ENCODE results near the gene C2orf78. TPM values are rescaled to one million over a fixed set of nuclear protein-coding genes. Genes with fewer than 3 reads are reported as not detected.

The C2orf78 gene
- total RNA-seq, 2 donors from 2014 or later = not detected

- ATAC-seq (no peak), DNase-seq (no peak)
- H3K4me3 ChIP-seq = no peak overlapping the region
- intact Hi-C loops (cut with DNase I) = no loop called here
- no peaks in the 10 kb centered on the region for H3K27me3 ChIP-seq
- no peaks in the 10 kb centered on the region for H3K9me3 ChIP-seq
- 73 to 81% methylated on average over 16 to 18 of the region's 18 CpGs for WGBS, 2 donors
- H3K36me3 ChIP-seq (replicated peaks in 1 of 2; ENCODE audit: insufficient read depth in 1 of 2, low read depth in 2 of 2) = no peaks in the 10 kb centered on the region
- no peak overlapping the region for H3K27ac ChIP-seq
- no peak for TF ChIP-seq POLR2A (IDR thresholded peaks at IDR 0.05)
- TF ChIP-seq, protein P1, sequence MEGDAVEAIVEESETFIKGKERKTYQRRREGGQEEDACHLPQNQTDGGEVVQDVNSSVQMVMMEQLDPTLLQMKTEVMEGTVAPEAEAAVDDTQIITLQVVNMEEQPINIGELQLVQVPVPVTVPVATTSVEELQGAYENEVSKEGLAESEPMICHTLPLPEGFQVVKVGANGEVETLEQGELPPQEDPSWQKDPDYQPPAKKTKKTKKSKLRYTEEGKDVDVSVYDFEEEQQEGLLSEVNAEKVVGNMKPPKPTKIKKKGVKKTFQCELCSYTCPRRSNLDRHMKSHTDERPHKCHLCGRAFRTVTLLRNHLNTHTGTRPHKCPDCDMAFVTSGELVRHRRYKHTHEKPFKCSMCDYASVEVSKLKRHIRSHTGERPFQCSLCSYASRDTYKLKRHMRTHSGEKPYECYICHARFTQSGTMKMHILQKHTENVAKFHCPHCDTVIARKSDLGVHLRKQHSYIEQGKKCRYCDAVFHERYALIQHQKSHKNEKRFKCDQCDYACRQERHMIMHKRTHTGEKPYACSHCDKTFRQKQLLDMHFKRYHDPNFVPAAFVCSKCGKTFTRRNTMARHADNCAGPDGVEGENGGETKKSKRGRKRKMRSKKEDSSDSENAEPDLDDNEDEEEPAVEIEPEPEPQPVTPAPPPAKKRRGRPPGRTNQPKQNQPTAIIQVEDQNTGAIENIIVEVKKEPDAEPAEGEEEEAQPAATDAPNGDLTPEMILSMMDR (IDR thresholded peaks at IDR 0.05) = no peak
- H3K4me1 ChIP-seq = no peaks in the 10 kb centered on the region
Observed at GRCh38 chr2:73818296-73818695, 34.3 kb downstream of the C2orf78 start.

DNA sequence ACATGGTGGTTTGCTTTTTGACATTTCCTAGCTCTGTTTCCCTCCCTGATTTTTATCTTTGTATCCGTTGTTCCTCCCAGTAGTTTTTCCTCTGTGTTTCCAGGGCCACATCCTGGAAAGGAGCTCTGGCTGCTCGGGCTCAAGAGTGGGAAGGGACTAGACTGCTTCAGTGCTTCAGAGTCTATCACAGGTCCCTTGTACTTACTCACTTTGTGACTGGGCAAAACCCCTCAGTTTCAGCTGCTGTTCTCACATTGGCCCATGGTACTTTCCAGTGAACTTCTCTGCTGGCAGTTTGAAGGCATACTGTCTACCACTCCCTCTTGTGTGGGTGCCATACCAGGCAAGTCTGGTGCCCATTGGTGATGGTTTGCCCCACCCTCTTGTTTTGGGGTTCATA, 37.2 kb downstream of the C2orf78 start:
- intact Hi-C loops (cut with DNase I) = loop anchor here (10.0 kb wide), 3 partner anchors 164 to 514 kb away; partner anchors contain the start of genes BOLA3 and TET3
- H3K4me3 ChIP-seq = no peak overlapping the region
- no peak for TF ChIP-seq POLR2A (IDR thresholded peaks at IDR 0.05)
- TF ChIP-seq, protein P1 (IDR thresholded peaks at IDR 0.05) = no peak
- no peaks in the 10 kb centered on the region for H3K36me3 ChIP-seq (replicated peaks in 1 of 2; ENCODE audit: insufficient read depth in 1 of 2, low read depth in 2 of 2)
- DNase-seq (no peak), ATAC-seq (no peak)
- no peak overlapping the region for H3K27ac ChIP-seq
- H3K27me3 ChIP-seq = no peaks in the 10 kb centered on the region
- no peaks in the 10 kb centered on the region for H3K4me1 ChIP-seq
- 14 to 34% methylated on average over 2 of the region's 2 CpGs for WGBS, 2 donors
- no peaks in the 10 kb centered on the region for H3K9me3 ChIP-seq

- DNase-seq (no peak), ATAC-seq (no peak)
- no peak for TF ChIP-seq POLR2A (IDR thresholded peaks at IDR 0.05)
- TF ChIP-seq, protein P1 (IDR thresholded peaks at IDR 0.05) = no peak
- Histone ChIP-seq H3K27me3 (no peaks in the 10 kb centered on the region), H3K27ac (no peak overlapping the region), H3K36me3 (replicated peaks in 1 of 2; ENCODE audit: insufficient read depth in 1 of 2, low read depth in 2 of 2) (no peaks in the 10 kb centered on the region), H3K4me1 (no peaks in the 10 kb centered on the region), H3K9me3 (no peaks in the 10 kb centered on the region), H3K4me3 (no peak overlapping the region)
- intact Hi-C loops (cut with DNase I) = loop anchor here (10.0 kb wide), 3 partner anchors 163 to 513 kb away; partner anchors contain the start of genes BOLA3 and TET3
- WGBS, 2 donors = 26 to 43% methylated on average over 2 of the region's 2 CpGs
Observed at GRCh38 chr2:73821669-73822068, 37.7 kb downstream of the C2orf78 start.

GRCh38 chr2:73822276-73822675, 38.3 kb downstream of the C2orf78 start:
- no peak for DNase-seq
- 25 to 30% methylated on average over 1 of the region's 1 CpG for WGBS, 2 donors
- ATAC-seq = no peak
- no peaks in the 10 kb centered on the region for H3K4me1 ChIP-seq
- H3K4me3 ChIP-seq = no peak overlapping the region
- no peak for TF ChIP-seq POLR2A (IDR thresholded peaks at IDR 0.05)
- TF ChIP-seq, protein P1 (IDR thresholded peaks at IDR 0.05) = no peak
- H3K27me3 ChIP-seq = no peaks in the 10 kb centered on the region
- no peak overlapping the region for H3K27ac ChIP-seq
- H3K9me3 ChIP-seq = no peaks in the 10 kb centered on the region
- intact Hi-C loops (cut with DNase I) = loop anchor here (10.0 kb wide), 3 partner anchors 163 to 513 kb away; partner anchors contain the start of genes BOLA3 and TET3
- H3K36me3 ChIP-seq (replicated peaks in 1 of 2; ENCODE audit: insufficient read depth in 1 of 2, low read depth in 2 of 2) = no peaks in the 10 kb centered on the region

DNA sequence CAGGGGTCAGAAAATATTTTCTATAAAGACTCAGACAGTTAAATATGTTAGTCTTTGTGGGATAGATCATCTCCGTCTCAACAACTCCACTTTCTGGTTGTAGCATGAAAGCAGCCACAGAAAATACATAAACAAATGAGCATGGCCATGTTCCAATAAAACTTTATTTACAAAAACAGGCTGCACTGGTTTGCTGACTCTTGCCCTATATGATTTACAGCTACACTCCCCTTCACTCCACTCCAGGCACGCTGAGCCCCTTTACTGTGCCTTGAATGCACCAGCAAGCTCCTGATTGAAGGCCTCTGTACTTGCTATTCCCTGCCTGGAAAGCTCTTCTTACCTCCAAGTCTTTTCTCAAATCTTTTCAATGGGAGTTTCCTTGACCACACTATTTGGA, 39.0 kb downstream of the C2orf78 start:
- DNase-seq (no peak), ATAC-seq (no peak)
- 80 to 86% methylated on average over 2 of the region's 2 CpGs for WGBS, 2 donors
- no peak overlapping the region for H3K4me3 ChIP-seq
- H3K4me1 ChIP-seq = peaks cover 2% of the 10 kb centered on the region
- intact Hi-C loops (cut with DNase I) = loop anchor here (10.0 kb wide), 3 partner anchors 162 to 512 kb away; partner anchors contain the start of genes BOLA3 and TET3
- no peak overlapping the region for H3K27ac ChIP-seq
- no peaks in the 10 kb centered on the region for H3K9me3 ChIP-seq
- H3K36me3 ChIP-seq (replicated peaks in 1 of 2; ENCODE audit: insufficient read depth in 1 of 2, low read depth in 2 of 2) = no peaks in the 10 kb centered on the region
- TF ChIP-seq POLR2A (IDR thresholded peaks at IDR 0.05) = no peak
- TF ChIP-seq, protein P1 (IDR thresholded peaks at IDR 0.05) = no peak
- H3K27me3 ChIP-seq = no peaks in the 10 kb centered on the region
